ENCODE data around the gene PCDHGA9. TPM values are rescaled to one million over a fixed set of nuclear protein-coding genes. Genes with fewer than 3 reads are reported as not detected.
A peak's percentile ranks its signal among the peaks of the same experiment; 100 is the strongest.
"Not testable (repeated sequence)": the region's sequence is repeated elsewhere in the genome, so short reads cannot be mapped to it uniquely, and the experiment has no call there.

Gene PCDHGA9
- total RNA-seq, 1 donor from 2014 or later = 4.5 TPM

- intact Hi-C loops (cut with micrococcal nuclease) = no loop called here
Measured at GRCh38 chr5:141382469-141383294, 19.9 kb upstream of the PCDHGA9 start, which contains the start of gene PCDHGA7. Gene PCDHGA7, plus strand, starts transcription at chr5:141382742. Its CDS starts 158 bp downstream, at chr5:141382900.

DNA sequence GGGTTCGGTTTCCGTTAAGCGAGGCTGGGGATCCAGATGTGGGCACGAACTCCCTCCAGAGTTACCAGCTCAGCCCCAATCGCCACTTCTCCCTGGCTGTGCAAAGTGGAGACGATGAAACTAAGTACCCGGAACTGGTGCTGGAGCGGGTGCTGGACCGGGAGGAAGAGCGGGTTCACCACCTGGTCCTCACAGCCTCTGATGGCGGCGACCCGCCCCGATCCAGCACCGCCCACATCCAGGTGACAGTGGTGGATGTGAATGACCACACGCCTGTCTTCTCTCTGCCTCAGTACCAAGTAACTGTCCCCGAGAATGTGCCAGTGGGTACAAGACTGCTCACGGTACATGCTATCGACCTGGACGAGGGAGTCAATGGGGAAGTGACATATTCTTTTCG is 19.2 kb upstream of the PCDHGA9 start:
- no peak for ATAC-seq
- DNase-seq = no peak
- intact Hi-C loops (cut with micrococcal nuclease) = no loop called here

More at GRCh38 chr5:141382469-141383294, 19.9 kb upstream of the PCDHGA9 start, which contains the start of gene PCDHGA7:
- ATAC-seq = peak; percentile 39
- DNase-seq = no peak

DNA sequence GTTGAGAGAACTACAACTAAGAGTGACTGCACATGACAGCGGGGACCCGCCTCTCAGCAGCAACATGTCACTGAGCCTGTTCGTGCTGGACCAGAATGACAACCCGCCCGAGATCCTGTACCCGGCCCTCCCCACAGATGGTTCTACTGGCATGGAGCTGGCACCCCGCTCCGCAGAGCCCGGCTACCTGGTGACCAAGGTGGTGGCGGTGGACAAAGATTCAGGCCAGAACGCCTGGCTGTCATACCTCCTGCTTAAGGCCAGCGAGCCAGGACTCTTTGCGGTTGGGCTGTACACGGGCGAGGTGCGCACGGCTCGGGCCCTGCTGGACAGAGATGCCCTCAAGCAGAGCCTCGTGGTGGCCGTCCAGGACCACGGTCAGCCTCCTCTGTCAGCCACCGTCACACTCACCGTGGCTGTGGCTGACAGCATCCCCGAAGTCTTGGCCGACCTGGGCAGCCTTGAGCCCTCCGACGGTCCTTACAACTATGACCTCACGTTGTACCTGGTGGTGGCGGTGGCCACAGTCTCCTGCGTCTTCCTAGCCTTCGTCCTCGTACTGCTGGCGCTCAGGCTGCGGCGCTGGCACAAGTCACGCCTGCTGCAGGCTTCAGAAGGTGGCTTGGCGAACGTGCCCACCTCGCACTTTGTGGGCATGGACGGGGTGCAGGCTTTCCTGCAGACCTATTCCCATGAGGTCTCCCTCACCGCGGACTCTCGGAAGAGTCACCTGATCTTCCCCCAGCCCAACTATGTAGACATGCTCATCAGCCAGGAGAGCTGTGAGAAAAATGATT is 17.9 kb upstream of the PCDHGA9 start:
- DNase-seq (no peak), ATAC-seq (no peak)
- intact Hi-C loops (cut with micrococcal nuclease) = no loop called here

- peak; percentile 92 for ATAC-seq
- peak; percentile 67 for DNase-seq
- intact Hi-C loops (cut with micrococcal nuclease) = not testable (repeated sequence)
Measured at GRCh38 chr5:141387557-141388311, 14.8 kb upstream of the PCDHGA9 start, which contains the start of gene PCDHGB4. Gene PCDHGB4, plus strand, starts transcription at chr5:141387698. Its CDS starts 187 bp downstream, at chr5:141387885.

DNA sequence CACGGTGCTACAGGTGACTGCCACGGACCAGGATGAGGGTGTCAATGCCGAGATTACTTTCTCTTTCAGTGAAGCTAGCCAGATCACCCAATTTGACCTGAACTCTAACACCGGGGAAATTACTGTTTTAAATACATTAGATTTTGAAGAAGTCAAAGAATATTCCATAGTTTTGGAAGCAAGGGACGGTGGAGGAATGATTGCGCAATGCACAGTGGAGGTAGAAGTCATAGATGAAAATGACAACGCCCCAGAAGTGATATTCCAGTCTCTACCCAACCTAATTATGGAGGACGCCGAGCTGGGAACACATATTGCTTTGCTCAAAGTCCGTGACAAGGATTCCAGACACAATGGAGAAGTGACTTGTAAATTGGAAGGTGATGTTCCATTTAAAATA is 13.9 kb upstream of the PCDHGA9 start:
- intact Hi-C loops (cut with micrococcal nuclease) = no loop called here
- ATAC-seq = no peak
- no peak for DNase-seq

DNA sequence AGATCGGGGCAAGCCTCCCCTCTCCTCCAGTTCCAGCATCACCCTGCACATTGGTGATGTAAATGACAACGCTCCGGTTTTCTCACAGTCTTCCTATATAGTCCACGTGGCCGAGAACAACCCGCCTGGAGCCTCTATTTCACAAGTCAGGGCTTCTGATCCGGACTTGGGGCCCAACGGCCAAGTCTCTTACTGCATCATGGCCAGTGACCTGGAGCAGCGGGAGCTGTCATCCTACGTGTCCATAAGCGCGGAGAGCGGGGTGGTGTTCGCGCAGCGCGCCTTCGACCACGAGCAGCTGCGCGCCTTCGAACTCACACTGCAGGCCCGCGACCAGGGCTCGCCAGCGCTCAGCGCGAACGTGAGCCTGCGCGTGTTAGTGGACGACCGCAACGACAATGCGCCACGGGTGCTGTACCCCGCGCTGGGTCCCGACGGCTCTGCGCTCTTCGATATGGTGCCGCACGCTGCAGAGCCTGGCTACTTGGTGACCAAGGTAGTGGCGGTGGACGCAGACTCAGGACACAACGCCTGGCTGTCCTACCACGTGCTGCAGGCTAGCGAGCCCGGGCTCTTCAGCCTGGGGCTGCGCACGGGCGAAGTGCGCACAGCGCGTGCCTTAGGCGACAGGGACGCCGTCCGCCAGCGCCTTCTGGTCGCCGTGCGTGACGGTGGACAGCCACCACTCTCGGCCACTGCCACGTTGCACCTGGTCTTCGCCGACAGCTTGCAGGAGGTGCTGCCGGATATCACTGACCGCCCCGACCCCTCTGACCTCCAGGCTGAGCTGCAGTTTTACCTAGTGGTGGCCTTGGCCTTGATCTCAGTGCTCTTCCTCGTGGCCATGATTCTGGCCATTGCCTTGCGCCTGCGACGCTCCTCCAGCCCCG is 13.2 kb upstream of the PCDHGA9 start:
- ATAC-seq (no peak), DNase-seq (no peak)
- intact Hi-C loops (cut with micrococcal nuclease) = no loop called here

- ATAC-seq (no peak), DNase-seq (no peak)
- intact Hi-C loops (cut with micrococcal nuclease) = no loop called here
Measured at GRCh38 chr5:141392429-141393198, 10.0 kb upstream of the PCDHGA9 start, which contains the start of gene PCDHGA8. Gene PCDHGA8, plus strand, starts transcription at chr5:141392633. Its CDS starts 181 bp downstream, at chr5:141392814.

GRCh38 chr5:141393267-141393666 is 9.3 kb upstream of the PCDHGA9 start:
- intact Hi-C loops (cut with micrococcal nuclease) = no loop called here
- DNase-seq = no peak
- ATAC-seq = no peak

DNA sequence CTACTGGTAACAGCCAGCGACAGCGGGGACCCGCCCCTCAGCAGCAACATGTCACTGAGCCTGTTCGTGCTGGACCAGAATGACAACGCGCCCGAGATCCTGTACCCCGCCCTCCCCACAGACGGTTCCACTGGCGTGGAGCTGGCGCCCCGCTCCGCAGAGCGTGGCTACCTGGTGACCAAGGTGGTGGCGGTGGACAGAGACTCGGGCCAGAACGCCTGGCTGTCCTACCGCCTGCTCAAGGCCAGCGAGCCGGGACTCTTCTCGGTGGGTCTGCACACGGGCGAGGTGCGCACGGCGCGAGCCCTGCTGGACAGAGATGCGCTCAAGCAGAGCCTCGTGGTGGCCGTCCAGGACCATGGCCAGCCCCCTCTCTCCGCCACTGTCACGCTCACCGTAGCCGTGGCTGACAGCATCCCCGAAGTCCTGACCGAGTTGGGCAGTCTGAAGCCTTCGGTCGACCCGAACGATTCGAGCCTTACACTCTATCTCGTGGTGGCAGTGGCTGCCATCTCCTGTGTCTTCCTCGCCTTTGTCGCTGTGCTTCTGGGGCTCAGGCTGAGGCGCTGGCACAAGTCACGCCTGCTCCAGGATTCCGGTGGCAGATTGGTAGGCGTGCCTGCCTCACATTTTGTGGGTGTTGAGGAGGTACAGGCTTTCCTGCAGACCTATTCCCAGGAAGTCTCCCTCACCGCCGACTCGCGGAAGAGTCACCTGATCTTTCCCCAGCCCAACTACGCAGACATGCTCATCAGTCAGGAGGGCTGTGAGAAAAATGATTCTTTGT is 8.0 kb upstream of the PCDHGA9 start:
- intact Hi-C loops (cut with micrococcal nuclease); ATAC-seq: not testable (repeated sequence)

GRCh38 chr5:141397756-141398551 is 4.6 kb upstream of the PCDHGA9 start, which contains the start of gene PCDHGB5:
Gene PCDHGB5, plus strand, starts transcription at chr5:141397947. Its CDS starts 181 bp downstream, at chr5:141398128.
- DNase-seq (peak; percentile 68), ATAC-seq (peak; percentile 96)
- intact Hi-C loops (cut with micrococcal nuclease) = not testable (repeated sequence)

More for the DNA sequence above, 8.0 kb upstream of the PCDHGA9 start:
- DNase-seq = not testable (repeated sequence)

GRCh38 chr5:141398608-141399007 is 4.0 kb upstream of the PCDHGA9 start:
- intact Hi-C loops (cut with micrococcal nuclease) = no loop called here
- ATAC-seq (peak; percentile 43), DNase-seq (no peak)

DNA sequence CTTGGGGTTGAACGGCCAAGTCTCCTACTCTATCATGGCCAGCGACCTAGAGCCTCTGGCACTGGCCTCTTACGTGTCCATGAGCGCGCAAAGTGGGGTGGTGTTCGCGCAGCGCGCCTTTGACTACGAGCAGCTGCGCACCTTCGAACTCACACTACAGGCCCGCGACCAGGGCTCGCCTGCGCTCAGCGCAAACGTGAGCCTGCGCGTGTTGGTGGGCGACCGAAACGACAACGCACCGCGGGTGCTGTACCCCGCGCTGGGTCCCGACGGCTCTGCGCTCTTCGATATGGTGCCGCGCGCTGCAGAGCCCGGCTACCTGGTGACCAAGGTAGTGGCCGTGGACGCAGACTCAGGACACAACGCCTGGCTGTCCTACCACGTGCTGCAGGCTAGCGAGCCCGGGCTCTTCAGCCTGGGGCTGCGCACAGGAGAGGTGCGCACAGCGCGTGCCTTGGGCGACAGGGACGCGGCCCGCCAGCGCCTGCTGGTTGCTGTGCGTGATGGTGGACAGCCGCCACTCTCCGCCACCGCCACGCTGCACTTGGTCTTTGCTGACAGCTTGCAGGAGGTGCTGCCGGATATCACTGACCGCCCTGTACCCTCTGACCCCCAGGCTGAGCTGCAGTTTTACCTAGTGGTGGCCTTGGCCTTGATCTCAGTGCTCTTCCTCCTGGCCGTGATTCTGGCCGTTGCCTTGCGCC is 2.9 kb upstream of the PCDHGA9 start:
- intact Hi-C loops (cut with micrococcal nuclease) = loop anchor here (10.0 kb wide), 1 partner anchor 165 kb away; no protein-coding TSS in a partner anchor
- ATAC-seq = no peak
- no peak for DNase-seq

DNA sequence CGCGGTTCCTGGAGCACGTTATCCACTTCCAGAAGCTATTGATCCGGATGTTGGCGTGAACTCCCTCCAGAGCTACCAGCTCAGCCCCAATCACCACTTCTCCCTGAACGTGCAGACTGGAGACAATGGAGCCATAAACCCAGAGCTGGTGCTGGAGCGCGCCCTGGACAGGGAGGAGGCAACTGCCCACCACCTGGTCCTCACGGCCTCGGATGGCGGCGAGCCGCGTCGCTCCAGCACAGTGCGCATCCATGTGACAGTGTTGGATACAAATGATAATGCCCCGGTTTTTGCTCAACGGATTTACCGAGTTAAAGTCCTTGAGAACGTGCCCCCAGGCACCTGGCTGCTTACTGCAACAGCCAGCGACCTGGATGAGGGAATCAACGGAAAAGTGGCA is 809 bp downstream of the PCDHGA9 start:
- no peak for DNase-seq
- ATAC-seq = no peak
- intact Hi-C loops (cut with micrococcal nuclease) = loop anchor here (10.0 kb wide), 1 partner anchor 161 kb away; no protein-coding TSS in a partner anchor

- ATAC-seq = peak; percentile 92
- peak; percentile 78 for DNase-seq
- intact Hi-C loops (cut with micrococcal nuclease) = loop anchor here (10.0 kb wide), 1 partner anchor 157 kb away; no protein-coding TSS in a partner anchor
Measured at GRCh38 chr5:141407790-141408505, 5.4 kb downstream of the PCDHGA9 start, which contains the start of gene PCDHGB6. Gene PCDHGB6, plus strand, starts transcription at chr5:141408021. Its CDS starts 182 bp downstream, at chr5:141408203.
